Mesenchymal stem cell (in vitro differentiated cells and primary cell): ENCODE measurements around the gene TMEM119.

ENCODE experiments used
- DNase-seq: peaks from one replicate; pipeline ENCODE4 v3.0.0-alpha.2; 2013
- H2AFZ ChIP-seq: one replicate; pipeline ENCODE4 v1.6.1; 2013; ENCODE audit warnings: low read depth, mild to moderate bottlenecking, control low read depth, inconsistent platforms, low read length, moderate library complexity
- H2AK5ac ChIP-seq: 2 replicates; pipeline ENCODE4 v1.6.1; 2013; ENCODE audit warnings: low read length, moderate library complexity, mild to moderate bottlenecking, inconsistent platforms; ENCODE audit not compliant: severe bottlenecking
- H2BK120ac ChIP-seq: one replicate; pipeline ENCODE4 v1.6.1; 2013; ENCODE audit warnings: low read depth, mild to moderate bottlenecking, inconsistent platforms, low read length, moderate library complexity
- H2BK12ac ChIP-seq, 2 experiments: one replicate each; pipeline ENCODE4 v1.6.1; 2013; ENCODE audit warnings: inconsistent platforms in 2 of 2, low read length in 2 of 2, mild to moderate bottlenecking in 2 of 2, moderate library complexity in 2 of 2, control low read depth in 1 of 2
- H2BK15ac ChIP-seq: one replicate; pipeline ENCODE4 v1.6.1; 2013; ENCODE audit warnings: mild to moderate bottlenecking, low read depth, inconsistent platforms; ENCODE audit not compliant: poor library complexity, severe bottlenecking
- H2BK5ac ChIP-seq: 2 replicates; pipeline ENCODE4 v1.6.1; 2013; ENCODE audit warnings: low read depth, mild to moderate bottlenecking, low read length, control low read depth, inconsistent platforms; ENCODE audit not compliant: poor library complexity, severe bottlenecking
- H3K14ac ChIP-seq, 2 experiments: one replicate each; pipeline ENCODE4 v1.6.1; 2013; ENCODE audit warnings: inconsistent platforms in 2 of 2, low read length in 2 of 2, control low read depth in 1 of 2, mild to moderate bottlenecking in 1 of 2, moderate library complexity in 1 of 2
- H3K18ac ChIP-seq, 2 experiments: one replicate each; pipeline ENCODE4 v1.6.1; 2013; ENCODE audit warnings: inconsistent platforms in 2 of 2, low read length in 2 of 2, control low read depth in 1 of 2, low read depth in 1 of 2, mild to moderate bottlenecking in 1 of 2
- H3K23ac ChIP-seq, 2 experiments: one replicate each; pipeline ENCODE4 v1.6.1; 2013; ENCODE audit warnings: inconsistent platforms in 2 of 2, low read length in 2 of 2, mild to moderate bottlenecking in 2 of 2, moderate library complexity in 2 of 2, control low read depth in 1 of 2
- H3K27ac ChIP-seq: 2 replicates; pipeline ENCODE4 v1.5.1; 2013; ENCODE audit warnings: mild to moderate bottlenecking, moderate library complexity, low read length, control low read depth, inconsistent platforms; ENCODE audit not compliant: poor library complexity, severe bottlenecking
- H3K27me3 ChIP-seq, 2 experiments: 2 replicates each; pipeline versions ENCODE4 v1.6.1 to v1.7.0; 2013; ENCODE audit warnings: low read length in 2 of 2, mild to moderate bottlenecking in 2 of 2, moderate library complexity in 2 of 2, control low read depth in 1 of 2, inconsistent platforms in 1 of 2; ENCODE audit not compliant: control insufficient read depth in 1 of 2, insufficient read depth in 1 of 2
- H3K36me3 ChIP-seq, 2 experiments: 2 replicates each; pipeline versions ENCODE4 v1.6.1 to v1.7.0; 2013; ENCODE audit warnings: low read length in 2 of 2, control low read depth in 1 of 2, inconsistent platforms in 1 of 2, low read depth in 1 of 2, mild to moderate bottlenecking in 1 of 2; ENCODE audit not compliant: insufficient read depth in 2 of 2, control insufficient read depth in 1 of 2
- H3K4ac ChIP-seq, 2 experiments: one replicate each; pipeline ENCODE4 v1.6.1; 2013; ENCODE audit warnings: inconsistent platforms in 2 of 2, low read length in 2 of 2, mild to moderate bottlenecking in 2 of 2, moderate library complexity in 2 of 2, control low read depth in 1 of 2, low read depth in 1 of 2
- H3K4me1 ChIP-seq: 2 replicates; pipeline ENCODE4 v1.6.1; 2013; ENCODE audit warnings: low read depth, low read length, control low read depth; ENCODE audit not compliant: control insufficient read depth, insufficient read depth
- H3K4me2 ChIP-seq: 2 replicates; pipeline ENCODE4 v1.6.1; 2013; ENCODE audit warnings: low read length, mild to moderate bottlenecking, inconsistent platforms; ENCODE audit not compliant: poor library complexity, severe bottlenecking
- H3K4me3 ChIP-seq, 2 experiments: 2 replicates each; pipeline versions ENCODE4 v1.5.1 to v1.7.0; 2013; ENCODE audit warnings: low read length in 2 of 2, mild to moderate bottlenecking in 2 of 2, control low read depth in 1 of 2, low read depth in 1 of 2; ENCODE audit not compliant: insufficient read depth in 1 of 2
- H3K79me1 ChIP-seq: replicated peaks from 2 replicates; pipeline ENCODE4 v1.6.1; 2013; ENCODE audit warnings: mild to moderate bottlenecking, control low read depth, low read length, inconsistent platforms; ENCODE audit not compliant: poor library complexity, severe bottlenecking
- H3K9ac ChIP-seq: 2 replicates; pipeline ENCODE4 v1.7.0; 2013; ENCODE audit warnings: mild to moderate bottlenecking, low read length, moderate library complexity
- H3K9me3 ChIP-seq: 2 replicates; pipeline ENCODE4 v1.7.0; 2013; ENCODE audit warnings: mild to moderate bottlenecking, low read length; ENCODE audit not compliant: control insufficient read depth
- H4K8ac ChIP-seq: one replicate; pipeline ENCODE4 v1.6.1; 2013; ENCODE audit warnings: inconsistent platforms, mild to moderate bottlenecking, low read length, moderate library complexity
- H4K91ac ChIP-seq: one replicate; pipeline ENCODE4 v1.6.1; 2013; ENCODE audit warnings: mild to moderate bottlenecking, low read length, inconsistent platforms
- WGBS: methylation state at CpG from one replicate; pipeline ENCODE4 v1.1.7; 2013; ENCODE audit warnings: mixed read lengths; 5-methylcytosine and 5-hydroxymethylcytosine counted together

TMEM119 gene

DNA sequence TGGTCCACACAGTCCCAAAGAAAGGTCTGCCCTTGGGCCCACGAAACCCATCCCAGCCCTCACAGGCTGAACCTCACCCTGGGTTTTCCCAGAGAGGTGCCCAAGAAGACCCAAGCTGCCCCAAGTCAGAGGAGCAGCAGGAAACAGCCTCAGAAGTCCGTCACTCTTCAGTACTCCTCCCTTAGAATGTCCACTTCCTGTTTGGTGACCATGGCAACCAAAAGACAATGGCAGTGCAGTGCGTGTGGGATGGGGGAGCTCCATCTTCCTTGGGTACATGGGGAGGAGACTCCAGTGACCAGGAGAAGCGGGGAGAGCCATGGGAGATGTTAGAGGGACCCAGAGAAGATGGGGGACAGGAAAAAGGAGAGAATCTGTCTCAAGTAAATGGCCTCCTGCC is 24.5 kb upstream of the TMEM119 start:
- H4K91ac ChIP-seq: peak overlapping the region; percentile 22
- no peak overlapping the region for H3K23ac ChIP-seq
- H2BK5ac ChIP-seq: no peak overlapping the region
- peak; percentile 88 for DNase-seq
- peak overlapping the region; percentile 12 to 64 for H3K4ac ChIP-seq
- H3K4me2 ChIP-seq: no peak overlapping the region
- H3K27ac ChIP-seq: no peak overlapping the region
- peak overlapping the region; percentile 57 to 63 for H3K18ac ChIP-seq
- peak overlapping the region; percentile 45 for H2BK120ac ChIP-seq
- WGBS: 69% methylated on average over 3 of the region's 4 CpGs
- peak overlapping the region; percentile 85 for H4K8ac ChIP-seq
- H3K4me3 ChIP-seq: no peak overlapping the region
- H3K9ac ChIP-seq: peak overlapping the region; percentile 24
- peak overlapping the region; percentile 24 for H2AK5ac ChIP-seq
- H3K36me3 ChIP-seq: peaks cover 0 to 14% of the 10 kb centered on the region in 2 experiments
- H3K14ac ChIP-seq: no peak overlapping the region
- peak overlapping the region; percentile 43 to 80 for H2BK12ac ChIP-seq
- H3K9me3 ChIP-seq: no peaks in the 10 kb centered on the region
- H2BK15ac ChIP-seq: peak overlapping the region; percentile 30
- peaks cover 17% of the 10 kb centered on the region for H3K4me1 ChIP-seq
- no peak overlapping the region for H2AFZ ChIP-seq
- H3K27me3 ChIP-seq: no peaks in the 10 kb centered on the region
- H3K79me1 ChIP-seq: no peaks in the 10 kb centered on the region

DNA sequence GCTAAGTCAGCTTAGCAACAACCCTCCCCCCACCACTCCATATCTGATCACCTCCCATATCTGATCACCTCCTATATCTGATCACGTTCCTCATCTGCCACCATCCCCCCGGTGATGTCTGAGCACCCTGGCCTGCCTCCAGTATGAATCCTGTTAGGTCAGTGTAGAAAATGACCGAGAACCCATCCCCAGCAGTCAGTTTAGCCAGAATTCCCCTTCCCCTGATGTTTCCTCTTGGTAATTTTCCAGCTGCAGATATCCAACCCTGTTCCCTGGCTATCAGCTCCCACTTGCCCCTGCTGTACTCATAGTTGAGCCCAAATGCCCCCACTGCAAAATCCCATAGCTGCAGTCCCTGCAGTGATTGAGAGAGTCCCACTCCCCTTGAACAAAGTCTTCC is 23.3 kb upstream of the TMEM119 start:
- Histone ChIP-seq H2AFZ (no peak overlapping the region), H4K91ac (peak overlapping the region; percentile 70), H2BK120ac (peak overlapping the region; percentile 24), H2BK15ac (no peak overlapping the region), H3K4me1 (peaks cover 27% of the 10 kb centered on the region), H2BK5ac (no peak overlapping the region), H3K4me2 (no peak overlapping the region), H2BK12ac (peak overlapping the region in 1 of 2 experiments; percentile 60), H3K23ac (no peak overlapping the region), H4K8ac (no peak overlapping the region), H3K9ac (no peak overlapping the region), H3K36me3 (peaks cover 0 to 14% of the 10 kb centered on the region in 2 experiments), H3K79me1 (no peaks in the 10 kb centered on the region), H3K4me3 (no peak overlapping the region), H3K9me3 (no peaks in the 10 kb centered on the region), H3K27ac (no peak overlapping the region), H3K18ac (peak overlapping the region in 1 of 2 experiments; percentile 88), H2AK5ac (peak overlapping the region; percentile 6), H3K4ac (no peak overlapping the region), H3K14ac (no peak overlapping the region), H3K27me3 (no peaks in the 10 kb centered on the region)
- 89% methylated on average over 3 of the region's 3 CpGs for WGBS
- no peak for DNase-seq

DNA sequence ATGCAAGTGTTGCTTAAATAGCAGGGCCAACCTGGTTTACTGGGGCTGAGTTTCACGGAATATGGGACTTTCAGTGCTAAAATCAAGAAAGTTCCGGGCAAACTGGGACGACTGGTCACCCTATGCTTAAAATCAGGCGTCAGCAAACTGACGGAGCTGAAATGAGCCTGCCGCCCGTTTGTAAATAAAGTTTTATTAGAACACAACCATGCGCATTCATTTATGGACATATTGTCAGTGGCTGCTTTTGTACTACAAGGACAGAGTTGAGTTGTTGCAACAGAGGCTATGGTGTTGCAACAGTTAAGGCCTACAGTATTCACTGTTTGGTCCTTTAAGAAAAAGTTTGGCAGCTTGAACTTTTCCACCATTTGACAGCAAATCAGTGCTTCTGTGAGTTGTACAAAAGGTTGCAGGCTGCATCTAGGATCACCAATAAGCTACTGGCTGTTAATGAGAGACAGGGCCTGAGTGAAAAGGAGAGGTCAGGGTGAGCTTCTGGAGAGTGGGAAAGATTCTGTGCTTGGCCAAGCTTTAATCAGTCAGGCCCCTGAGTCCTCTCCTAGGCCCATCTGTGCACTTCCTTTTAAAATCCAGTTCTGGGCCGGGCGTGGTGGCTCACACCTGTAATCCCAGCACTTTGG is 22.5 kb upstream of the TMEM119 start:
- H3K18ac ChIP-seq: peak overlapping the region in 1 of 2 experiments; percentile 18
- peaks cover 0 to 14% of the 10 kb centered on the region in 2 experiments for H3K36me3 ChIP-seq
- H3K4me2 ChIP-seq: no peak overlapping the region
- H3K4me1 ChIP-seq: peaks cover 27% of the 10 kb centered on the region
- H2BK5ac ChIP-seq: no peak overlapping the region
- DNase-seq: peak; percentile 86
- H3K27me3 ChIP-seq: no peaks in the 10 kb centered on the region
- H2AFZ ChIP-seq: no peak overlapping the region
- peak overlapping the region; percentile 18 for H4K91ac ChIP-seq
- H2AK5ac ChIP-seq: no peak overlapping the region
- H4K8ac ChIP-seq: peak overlapping the region; percentile 59
- H2BK15ac ChIP-seq: no peak overlapping the region
- H3K9me3 ChIP-seq: peaks cover 6% of the 10 kb centered on the region
- peak overlapping the region in 1 of 2 experiments; percentile 35 for H3K4ac ChIP-seq
- no peak overlapping the region for H3K14ac ChIP-seq
- H3K79me1 ChIP-seq: no peaks in the 10 kb centered on the region
- peak overlapping the region in 1 of 2 experiments; percentile 49 for H2BK12ac ChIP-seq
- H3K9ac ChIP-seq: peak overlapping the region; percentile 53
- H3K27ac ChIP-seq: no peak overlapping the region
- H3K23ac ChIP-seq: no peak overlapping the region
- H2BK120ac ChIP-seq: no peak overlapping the region
- 91% methylated on average over 10 of the region's 10 CpGs for WGBS
- H3K4me3 ChIP-seq: no peak overlapping the region

DNA sequence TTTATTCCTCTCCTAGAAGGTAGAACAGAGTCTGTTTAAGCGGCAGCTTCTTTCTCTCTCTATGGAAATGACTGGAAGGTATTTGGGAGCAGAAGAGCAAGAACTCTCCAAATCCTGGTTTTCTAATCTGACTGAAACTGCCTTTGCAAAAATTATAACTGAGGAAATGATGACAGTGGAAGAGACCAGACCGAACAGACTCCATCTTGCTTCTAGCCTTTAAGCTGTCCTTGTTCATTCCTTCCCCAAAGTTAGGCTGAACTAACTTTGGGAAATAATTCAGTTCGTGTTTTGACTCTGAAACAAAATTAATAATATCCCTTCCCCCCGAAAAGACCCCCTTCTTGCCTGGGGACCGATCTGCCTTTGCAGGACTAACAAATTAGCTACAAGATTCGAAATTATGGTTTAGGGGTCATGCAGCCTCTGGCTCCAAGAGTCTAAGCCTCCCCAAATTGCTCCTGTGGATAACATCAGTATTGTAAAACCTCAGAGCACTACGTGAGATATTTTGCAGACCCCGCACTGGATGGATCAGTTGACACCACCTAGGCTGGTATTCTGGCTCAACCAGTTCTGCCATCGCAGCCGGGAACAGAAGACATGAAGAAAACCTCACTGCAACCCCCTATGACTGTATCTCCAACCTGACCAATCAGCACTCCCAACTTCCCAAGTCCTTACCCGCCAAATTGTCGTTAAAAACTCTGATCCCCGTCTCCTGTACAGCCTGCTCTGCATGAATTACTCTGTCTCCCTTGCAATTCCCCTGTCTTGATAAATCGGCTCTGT is 21.7 kb upstream of the TMEM119 start:
- H3K4me3 ChIP-seq: no peak overlapping the region
- peak overlapping the region; percentile 15 to 49 for H2BK12ac ChIP-seq
- no peak overlapping the region for H2BK15ac ChIP-seq
- H3K14ac ChIP-seq: no peak overlapping the region
- no peak for DNase-seq
- no peak overlapping the region for H2AK5ac ChIP-seq
- H4K91ac ChIP-seq: peak overlapping the region; percentile 18
- peak overlapping the region; percentile 27 for H4K8ac ChIP-seq
- H3K27me3 ChIP-seq: no peaks in the 10 kb centered on the region
- peak overlapping the region in 1 of 2 experiments; percentile 18 for H3K18ac ChIP-seq
- H3K4me2 ChIP-seq: no peak overlapping the region
- peak overlapping the region in 1 of 2 experiments; percentile 35 for H3K4ac ChIP-seq
- H3K4me1 ChIP-seq: peaks cover 27% of the 10 kb centered on the region
- no peaks in the 10 kb centered on the region for H3K79me1 ChIP-seq
- H3K9ac ChIP-seq: no peak overlapping the region
- H2BK120ac ChIP-seq: no peak overlapping the region
- no peak overlapping the region for H3K23ac ChIP-seq
- 83% methylated on average over 13 of the region's 14 CpGs for WGBS
- no peak overlapping the region for H2BK5ac ChIP-seq
- peaks cover 6% of the 10 kb centered on the region for H3K9me3 ChIP-seq
- no peak overlapping the region for H3K27ac ChIP-seq
- H2AFZ ChIP-seq: no peak overlapping the region
- H3K36me3 ChIP-seq: peaks cover 0 to 14% of the 10 kb centered on the region in 2 experiments
